Hepatocyte (in vitro differentiated cells): ENCODE results near the gene CAP1. TPM values are rescaled to one million over a fixed set of nuclear protein-coding genes. Genes with fewer than 3 reads are reported as not detected.

Experiments
- DNase-seq: peaks from one replicate; pipeline ENCODE4 v3.0.0-alpha.2; 2016; ENCODE audit warnings: low spot score
- H2AFZ ChIP-seq: fragments of 200-600 bp; sonication (generic); 2 replicates; pipeline ENCODE4 v1.6.0; 2016; ENCODE audit warnings: antibody characterized with exemption, mild to moderate bottlenecking
- H3K27ac ChIP-seq: fragments of 200-600 bp; sonication (generic); 2 replicates; pipeline ENCODE4 v1.5.1; 2016; ENCODE audit warnings: mild to moderate bottlenecking
- H3K27me3 ChIP-seq: fragments of 200-600 bp; sonication (generic); 2 replicates; pipeline ENCODE4 v1.6.1; 2016
- H3K36me3 ChIP-seq: fragments of 200-600 bp; sonication (generic); replicated peaks from 2 replicates; pipeline ENCODE4 v1.5.1; 2016; ENCODE audit warnings: low read depth; ENCODE audit not compliant: insufficient read depth
- H3K4me1 ChIP-seq: fragments of 200-600 bp; sonication (generic); 2 replicates; pipeline ENCODE4 v1.5.1; 2016; ENCODE audit warnings: mild to moderate bottlenecking, moderate library complexity; ENCODE audit not compliant: insufficient read depth
- H3K4me2 ChIP-seq: fragments of 200-600 bp; sonication (generic); 2 replicates; pipeline ENCODE4 v1.6.0; 2016
- H3K4me3 ChIP-seq: fragments of 200-600 bp; sonication (generic); 2 replicates; pipeline ENCODE4 v1.5.1; 2016; ENCODE audit warnings: mild to moderate bottlenecking
- H3K79me2 ChIP-seq: fragments of 200-600 bp; sonication (generic); 2 replicates; pipeline ENCODE4 v1.6.0; 2017; ENCODE audit warnings: mild to moderate bottlenecking
- H3K9me2 ChIP-seq: fragments of 200-600 bp; sonication (generic); replicated peaks from 2 replicates; pipeline ENCODE4 v1.6.0; 2017; ENCODE audit warnings: mild to moderate bottlenecking; ENCODE audit not compliant: insufficient read depth
- H3K9me3 ChIP-seq: fragments of 200-600 bp; sonication (generic); 2 replicates; pipeline ENCODE4 v1.5.1; 2016; ENCODE audit warnings: low read depth, mild to moderate bottlenecking
- H4K20me1 ChIP-seq: fragments of 200-600 bp; sonication (generic); 2 replicates; pipeline ENCODE4 v1.6.0; 2016; ENCODE audit warnings: mild to moderate bottlenecking; ENCODE audit not compliant: insufficient read depth, poor library complexity, severe bottlenecking
- EZH2 ChIP-seq: fragments of 200-600 bp; sonication (generic); IDR thresholded peaks from 2 replicates; pipeline ENCODE4 v1.6.1; 2016; ENCODE audit warnings: antibody characterized with exemption, mild to moderate bottlenecking, borderline replicate concordance
- EZH2phosphoT487 ChIP-seq: fragments of 200-600 bp; sonication (generic); IDR thresholded peaks from one replicate; pipeline ENCODE4 v1.6.1; 2018; ENCODE audit warnings: antibody characterized with exemption, mild to moderate bottlenecking, low read depth, moderate library complexity; ENCODE audit not compliant: unreplicated experiment, severe bottlenecking
- WGBS: methylation state at CpG from one replicate; pipeline ENCODE4 v1.1.6; 2016; ENCODE audit warnings: low lambda C conversion rate; ENCODE audit errors: missing lambda C conversion rate; 5-methylcytosine and 5-hydroxymethylcytosine counted together
- polyA plus RNA-seq: library from polyadenylated mRNA; unstranded; fragments of >200 nt; fragmentation: Nextera tagmentation; extraction: Ambion mirVana; gene quantifications from 2 replicates; pipeline ENCODE4 v1.2.1, GENCODE V29; 2016
- total RNA-seq: library from RNA; depleted of rRNA; stranded (reverse); fragments of >200 nt; gene quantifications from 2 replicates; pipeline ENCODE4 v1.2.3, GENCODE V29; 2014
- TF ChIP-seq, protein P1 (sequence below): fragments of 200-600 bp; sonication (generic); IDR thresholded peaks from 2 replicates; pipeline ENCODE4 v1.5.1; 2016; ENCODE audit warnings: antibody characterized with exemption, mild to moderate bottlenecking; ENCODE audit not compliant: poor library complexity

CAP1 gene
- total and polyA plus RNA-seq, 2 experiments from 2014 or later: 186 to 191 TPM

GRCh38 chr1:40067023-40067422, 26.5 kb downstream of the CAP1 start:
- no peak for DNase-seq
- no peaks in the 10 kb centered on the region for H3K4me1 ChIP-seq
- TF ChIP-seq, protein P1, sequence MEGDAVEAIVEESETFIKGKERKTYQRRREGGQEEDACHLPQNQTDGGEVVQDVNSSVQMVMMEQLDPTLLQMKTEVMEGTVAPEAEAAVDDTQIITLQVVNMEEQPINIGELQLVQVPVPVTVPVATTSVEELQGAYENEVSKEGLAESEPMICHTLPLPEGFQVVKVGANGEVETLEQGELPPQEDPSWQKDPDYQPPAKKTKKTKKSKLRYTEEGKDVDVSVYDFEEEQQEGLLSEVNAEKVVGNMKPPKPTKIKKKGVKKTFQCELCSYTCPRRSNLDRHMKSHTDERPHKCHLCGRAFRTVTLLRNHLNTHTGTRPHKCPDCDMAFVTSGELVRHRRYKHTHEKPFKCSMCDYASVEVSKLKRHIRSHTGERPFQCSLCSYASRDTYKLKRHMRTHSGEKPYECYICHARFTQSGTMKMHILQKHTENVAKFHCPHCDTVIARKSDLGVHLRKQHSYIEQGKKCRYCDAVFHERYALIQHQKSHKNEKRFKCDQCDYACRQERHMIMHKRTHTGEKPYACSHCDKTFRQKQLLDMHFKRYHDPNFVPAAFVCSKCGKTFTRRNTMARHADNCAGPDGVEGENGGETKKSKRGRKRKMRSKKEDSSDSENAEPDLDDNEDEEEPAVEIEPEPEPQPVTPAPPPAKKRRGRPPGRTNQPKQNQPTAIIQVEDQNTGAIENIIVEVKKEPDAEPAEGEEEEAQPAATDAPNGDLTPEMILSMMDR: no peak
- TF ChIP-seq EZH2 (no peak), EZH2phosphoT487 (no peak)
- H3K4me3 ChIP-seq: no peak overlapping the region
- no peaks in the 10 kb centered on the region for H3K9me3 ChIP-seq
- H3K27ac ChIP-seq: no peak overlapping the region
- no peaks in the 10 kb centered on the region for H3K9me2 ChIP-seq
- H4K20me1 ChIP-seq: no peaks in the 10 kb centered on the region
- H3K27me3 ChIP-seq: no peaks in the 10 kb centered on the region
- no peak overlapping the region for H3K4me2 ChIP-seq
- no peak overlapping the region for H2AFZ ChIP-seq
- H3K36me3 ChIP-seq: peaks cover 4% of the 10 kb centered on the region
- 82% methylated on average over 2 of the region's 2 CpGs for WGBS
- H3K79me2 ChIP-seq: no peaks in the 10 kb centered on the region

GRCh38 chr1:40067851-40068250, 27.3 kb downstream of the CAP1 start:
- WGBS: 96% methylated on average over 3 of the region's 3 CpGs

GRCh38 chr1:40072142-40072541, 31.6 kb downstream of the CAP1 start:
- DNase-seq: no peak
- TF ChIP-seq EZH2phosphoT487 (no peak), EZH2 (no peak)
- TF ChIP-seq, protein P1: no peak
- Histone ChIP-seq H3K4me1 (no peaks in the 10 kb centered on the region), H2AFZ (no peak overlapping the region), H3K36me3 (no peaks in the 10 kb centered on the region), H3K4me3 (no peak overlapping the region), H3K9me2 (no peaks in the 10 kb centered on the region), H3K9me3 (no peaks in the 10 kb centered on the region), H3K27ac (no peak overlapping the region), H3K4me2 (no peak overlapping the region), H3K79me2 (no peaks in the 10 kb centered on the region), H3K27me3 (no peaks in the 10 kb centered on the region), H4K20me1 (no peaks in the 10 kb centered on the region)

More at GRCh38 chr1:40067851-40068250, 27.3 kb downstream of the CAP1 start:
- H4K20me1 ChIP-seq: no peaks in the 10 kb centered on the region
- H3K27ac ChIP-seq: no peak overlapping the region
- H3K4me3 ChIP-seq: no peak overlapping the region
- no peak overlapping the region for H2AFZ ChIP-seq
- TF ChIP-seq EZH2 (no peak), EZH2phosphoT487 (no peak)
- TF ChIP-seq, protein P1: no peak
- H3K4me2 ChIP-seq: no peak overlapping the region
- no peaks in the 10 kb centered on the region for H3K79me2 ChIP-seq
- H3K36me3 ChIP-seq: peaks cover 4% of the 10 kb centered on the region
- no peaks in the 10 kb centered on the region for H3K9me3 ChIP-seq
- H3K4me1 ChIP-seq: no peaks in the 10 kb centered on the region
- H3K9me2 ChIP-seq: no peaks in the 10 kb centered on the region
- no peak for DNase-seq
- H3K27me3 ChIP-seq: no peaks in the 10 kb centered on the region

DNA sequence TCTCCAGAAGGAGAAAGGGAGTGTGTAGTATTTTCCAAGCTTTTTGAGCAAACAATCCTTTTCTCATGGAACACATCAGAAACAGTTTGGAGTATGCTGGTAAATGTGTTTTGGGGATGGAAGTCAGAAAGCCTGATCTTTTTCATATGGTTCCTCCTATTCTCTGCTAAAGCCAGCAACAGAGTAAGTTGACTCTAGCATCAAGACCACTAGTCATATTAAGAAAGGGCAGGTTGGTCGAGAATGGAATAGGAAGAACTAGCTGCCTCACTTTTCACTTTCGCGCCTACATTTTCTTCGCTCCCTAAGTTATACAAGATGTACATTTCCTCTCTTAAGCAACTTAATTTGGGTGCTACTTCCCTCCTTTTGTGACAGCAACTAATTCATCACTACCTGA, 32.5 kb downstream of the CAP1 start:
- WGBS: 96% methylated on average over 4 of the region's 4 CpGs
- Histone ChIP-seq H3K36me3 (no peaks in the 10 kb centered on the region), H2AFZ (no peak overlapping the region), H3K4me1 (no peaks in the 10 kb centered on the region), H3K4me3 (no peak overlapping the region), H3K9me3 (no peaks in the 10 kb centered on the region), H3K27ac (no peak overlapping the region), H3K4me2 (no peak overlapping the region), H3K27me3 (no peaks in the 10 kb centered on the region), H4K20me1 (no peaks in the 10 kb centered on the region), H3K79me2 (no peaks in the 10 kb centered on the region), H3K9me2 (no peaks in the 10 kb centered on the region)
- TF ChIP-seq, protein P1: no peak
- no peak for TF ChIP-seq EZH2phosphoT487
- DNase-seq: no peak
